CD4-positive, alpha-beta T cell treated with Interleukin-15 for 1 hour (primary cell): ENCODE results near the gene COL6A5.
"Not testable (repeated sequence)": the region's sequence is repeated elsewhere in the genome, so short reads cannot be mapped to it uniquely, and the experiment has no call there.

Experiments used
- DNase-seq: peaks from one replicate; pipeline ENCODE4 v3.0.0-alpha.2; 2020

COL6A5 gene, protein sequence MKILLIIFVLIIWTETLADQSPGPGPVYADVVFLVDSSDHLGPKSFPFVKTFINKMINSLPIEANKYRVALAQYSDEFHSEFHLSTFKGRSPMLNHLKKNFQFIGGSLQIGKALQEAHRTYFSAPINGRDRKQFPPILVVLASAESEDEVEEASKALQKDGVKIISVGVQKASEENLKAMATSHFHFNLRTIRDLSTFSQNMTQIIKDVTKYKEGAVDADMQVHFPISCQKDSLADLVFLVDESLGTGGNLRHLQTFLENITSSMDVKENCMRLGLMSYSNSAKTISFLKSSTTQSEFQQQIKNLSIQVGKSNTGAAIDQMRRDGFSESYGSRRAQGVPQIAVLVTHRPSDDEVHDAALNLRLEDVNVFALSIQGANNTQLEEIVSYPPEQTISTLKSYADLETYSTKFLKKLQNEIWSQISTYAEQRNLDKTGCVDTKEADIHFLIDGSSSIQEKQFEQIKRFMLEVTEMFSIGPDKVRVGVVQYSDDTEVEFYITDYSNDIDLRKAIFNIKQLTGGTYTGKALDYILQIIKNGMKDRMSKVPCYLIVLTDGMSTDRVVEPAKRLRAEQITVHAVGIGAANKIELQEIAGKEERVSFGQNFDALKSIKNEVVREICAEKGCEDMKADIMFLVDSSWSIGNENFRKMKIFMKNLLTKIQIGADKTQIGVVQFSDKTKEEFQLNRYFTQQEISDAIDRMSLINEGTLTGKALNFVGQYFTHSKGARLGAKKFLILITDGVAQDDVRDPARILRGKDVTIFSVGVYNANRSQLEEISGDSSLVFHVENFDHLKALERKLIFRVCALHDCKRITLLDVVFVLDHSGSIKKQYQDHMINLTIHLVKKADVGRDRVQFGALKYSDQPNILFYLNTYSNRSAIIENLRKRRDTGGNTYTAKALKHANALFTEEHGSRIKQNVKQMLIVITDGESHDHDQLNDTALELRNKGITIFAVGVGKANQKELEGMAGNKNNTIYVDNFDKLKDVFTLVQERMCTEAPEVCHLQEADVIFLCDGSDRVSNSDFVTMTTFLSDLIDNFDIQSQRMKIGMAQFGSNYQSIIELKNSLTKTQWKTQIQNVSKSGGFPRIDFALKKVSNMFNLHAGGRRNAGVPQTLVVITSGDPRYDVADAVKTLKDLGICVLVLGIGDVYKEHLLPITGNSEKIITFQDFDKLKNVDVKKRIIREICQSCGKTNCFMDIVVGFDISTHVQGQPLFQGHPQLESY (N-terminal part only)

GRCh38 chr3:130345487-130346079 is at the start of gene COL6A5:
Gene COL6A5, plus strand, starts transcription at chr3:130345672. Its CDS starts 27,967 bp downstream, at chr3:130373639.
- DNase-seq = no peak

- DNase-seq = no peak
These were observed 45.9 kb upstream of the COL6A5 start for GRCh38 chr3:130299531-130299930.

DNA sequence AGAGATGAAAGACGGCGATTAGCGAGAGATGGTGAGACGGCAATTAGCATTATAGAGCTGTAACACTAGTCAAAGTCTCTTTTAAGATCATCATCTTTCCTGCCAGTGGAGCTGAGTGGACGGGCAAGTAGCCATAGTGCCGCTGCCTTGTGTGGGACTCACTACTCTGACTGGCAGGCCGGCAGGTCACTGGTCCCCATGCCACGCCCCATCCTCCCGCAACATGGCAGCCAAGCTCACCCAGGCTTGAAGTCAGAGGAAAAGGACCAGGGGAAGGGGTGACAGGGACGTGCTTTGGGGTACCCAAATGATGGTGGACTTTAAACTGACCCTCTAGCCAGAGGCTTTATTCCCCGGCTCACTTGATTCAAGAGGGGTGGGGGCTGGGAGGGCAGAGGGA is 44.6 kb upstream of the COL6A5 start:
- no peak for DNase-seq

DNA sequence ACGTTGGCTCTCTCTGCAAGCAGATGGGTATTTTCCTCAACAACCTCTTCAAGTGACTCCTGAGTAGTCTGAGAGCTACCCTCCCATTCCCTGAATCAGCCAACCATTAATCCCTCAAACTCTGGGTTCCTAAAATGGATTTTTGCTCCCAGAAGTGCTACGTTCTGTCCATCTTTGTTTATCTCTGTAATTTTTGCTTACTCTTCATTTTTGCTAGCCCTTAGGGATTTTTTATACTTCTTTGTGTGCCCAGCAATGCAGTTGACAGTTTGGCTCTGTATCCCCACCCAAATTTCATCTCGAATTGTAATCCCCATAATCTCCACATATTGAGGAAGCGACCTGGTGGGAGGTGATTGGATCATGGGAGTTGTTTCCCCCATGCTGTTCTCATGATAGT is 35.4 kb upstream of the COL6A5 start:
- no peak for DNase-seq

- DNase-seq = no peak
These were observed 33.1 kb upstream of the COL6A5 start for GRCh38 chr3:130312374-130312773.

DNA sequence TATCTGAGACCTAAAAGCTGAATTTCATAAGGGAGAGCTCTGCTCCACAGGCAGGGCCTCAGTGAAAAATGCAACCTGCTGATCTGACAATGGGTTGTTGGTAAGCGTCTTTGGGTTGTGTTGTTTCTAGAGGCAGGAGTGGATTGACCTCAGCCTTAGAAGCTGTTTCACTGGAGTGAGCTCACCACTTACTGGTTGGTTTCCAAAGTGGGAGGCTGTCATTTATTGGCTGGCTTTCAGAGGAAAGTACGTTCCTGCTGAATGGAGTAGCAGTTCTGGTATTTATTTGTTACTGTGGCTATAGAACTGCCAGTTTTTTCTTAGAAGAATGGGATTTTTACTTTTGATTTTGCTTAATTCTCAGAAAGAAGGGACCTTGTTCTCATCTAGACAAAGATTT is 29.3 kb upstream of the COL6A5 start:
- DNase-seq = no peak

DNA sequence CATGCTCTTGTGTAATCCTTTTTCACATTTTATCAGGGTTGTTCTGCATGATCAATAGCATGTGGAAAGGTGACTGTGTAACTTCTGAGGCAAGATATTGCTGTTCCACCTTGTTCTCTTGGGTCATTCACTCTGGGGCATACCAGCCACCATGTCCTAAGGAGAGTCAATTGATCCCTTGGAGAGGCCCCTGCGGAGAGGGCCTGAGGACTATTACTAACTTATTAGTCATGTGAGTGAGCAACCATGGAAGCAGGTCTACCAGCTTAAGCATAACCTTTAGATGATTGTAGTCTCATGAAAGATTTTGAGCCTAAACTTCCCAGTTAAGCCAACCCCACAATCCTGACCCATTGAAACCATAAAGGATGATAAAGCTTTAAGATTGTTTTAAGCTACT is 22.0 kb upstream of the COL6A5 start:
- no peak for DNase-seq

GRCh38 chr3:130340766-130341165 is 4.7 kb upstream of the COL6A5 start:
- no peak for DNase-seq

DNA sequence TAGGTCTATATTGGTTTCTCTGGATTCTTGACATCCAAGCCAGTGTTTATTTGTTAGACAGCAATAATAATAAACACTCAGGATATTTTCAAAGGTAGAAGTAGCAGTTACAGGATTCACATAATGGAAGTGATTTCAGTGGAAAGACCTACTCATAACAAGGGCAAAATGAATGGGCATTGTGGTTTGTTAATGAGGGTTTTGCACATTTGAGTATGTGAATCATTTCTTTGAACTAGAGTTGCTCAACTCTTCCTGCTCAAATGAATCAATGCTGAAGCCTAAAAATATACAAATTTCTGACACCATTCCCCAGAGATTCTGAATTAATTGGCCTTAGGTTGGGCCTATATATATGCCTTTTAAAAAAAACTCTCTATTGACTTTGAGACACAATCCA is 4.1 kb upstream of the COL6A5 start:
- DNase-seq = no peak

- no peak for DNase-seq
These were observed 3.6 kb upstream of the COL6A5 start for GRCh38 chr3:130341882-130342281.

- DNase-seq = no peak
These were observed 2.4 kb upstream of the COL6A5 start for GRCh38 chr3:130342821-130343661.

DNA sequence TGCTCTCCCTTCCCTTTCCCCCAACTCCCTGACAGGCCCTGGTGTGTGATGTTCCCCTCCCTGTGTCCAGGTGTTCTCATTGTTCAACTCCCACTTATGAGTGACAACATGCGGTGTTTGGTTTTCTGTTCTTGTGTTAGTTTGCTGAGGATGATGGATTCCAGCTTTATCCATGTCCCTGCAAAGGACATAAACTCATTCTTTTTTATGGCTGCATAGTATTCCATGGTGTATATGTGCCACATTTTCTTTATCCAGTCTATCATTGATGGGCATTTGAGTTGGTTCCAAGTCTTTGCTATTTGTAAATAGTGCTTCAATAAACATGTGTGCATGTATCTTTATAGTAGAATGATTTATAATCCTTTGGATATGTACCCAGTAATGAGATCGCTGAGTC is 2.8 kb downstream of the COL6A5 start:
- DNase-seq = not testable (repeated sequence)

- no peak for DNase-seq
These were observed 9.0 kb downstream of the COL6A5 start for GRCh38 chr3:130354430-130354829.

- DNase-seq = no peak
These were observed 28.6 kb downstream of the COL6A5 start for GRCh38 chr3:130374033-130374432.

DNA sequence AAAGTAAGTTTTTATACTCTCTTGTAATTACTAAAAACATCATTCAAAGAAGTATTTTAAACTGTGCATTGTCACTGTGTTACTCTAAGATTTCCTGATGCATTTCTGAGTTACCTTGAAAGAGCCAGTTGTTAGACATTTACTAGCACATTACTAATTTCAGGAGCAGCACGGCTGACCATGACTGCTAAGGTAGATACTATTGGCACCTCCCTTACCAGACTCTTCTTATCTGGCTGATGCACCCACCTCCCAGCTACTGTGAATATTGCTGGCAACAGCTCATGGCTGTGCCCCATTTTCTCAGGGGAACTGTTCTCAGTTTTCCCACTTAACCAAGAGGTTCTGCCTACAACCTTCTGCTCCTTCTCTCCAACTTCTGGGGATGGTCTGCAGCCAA is 29.4 kb downstream of the COL6A5 start:
- no peak for DNase-seq

GRCh38 chr3:130377960-130378676 is 32.6 kb downstream of the COL6A5 start:
- no peak for DNase-seq

GRCh38 chr3:130378677-130379191 is 33.3 kb downstream of the COL6A5 start:
- DNase-seq = no peak

DNA sequence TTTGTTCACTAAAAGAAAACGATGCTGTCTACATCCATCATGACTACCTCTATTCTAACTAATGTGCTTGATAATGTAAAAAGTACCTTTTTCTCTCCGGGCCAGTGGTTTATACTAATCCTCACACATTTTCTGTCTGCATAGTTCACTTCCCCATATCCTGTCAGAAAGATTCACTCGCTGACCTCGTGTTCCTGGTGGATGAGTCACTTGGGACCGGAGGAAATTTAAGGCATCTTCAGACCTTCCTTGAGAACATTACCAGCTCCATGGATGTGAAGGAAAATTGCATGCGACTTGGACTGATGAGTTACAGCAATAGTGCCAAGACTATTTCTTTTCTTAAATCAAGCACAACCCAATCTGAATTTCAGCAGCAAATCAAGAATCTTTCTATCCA is 33.8 kb downstream of the COL6A5 start:
- no peak for DNase-seq

GRCh38 chr3:130380398-130380797 is 34.9 kb downstream of the COL6A5 start:
- DNase-seq = no peak

GRCh38 chr3:130383424-130383823 is 38.0 kb downstream of the COL6A5 start:
- no peak for DNase-seq

- no peak for DNase-seq
These were observed 39.1 kb downstream of the COL6A5 start for GRCh38 chr3:130384476-130385025.
